HG02981 (cell line): ENCODE measurements around the gene MACROD1.

Source experiments
- ATAC-seq: cut with Tn5 transposase; IDR thresholded peaks from one replicate; pipeline ENCODE4 v1.9.1; 2021; ENCODE audit warnings: mild to moderate bottlenecking, moderate library complexity; ENCODE audit not compliant: unreplicated experiment

The MACROD1 gene

DNA sequence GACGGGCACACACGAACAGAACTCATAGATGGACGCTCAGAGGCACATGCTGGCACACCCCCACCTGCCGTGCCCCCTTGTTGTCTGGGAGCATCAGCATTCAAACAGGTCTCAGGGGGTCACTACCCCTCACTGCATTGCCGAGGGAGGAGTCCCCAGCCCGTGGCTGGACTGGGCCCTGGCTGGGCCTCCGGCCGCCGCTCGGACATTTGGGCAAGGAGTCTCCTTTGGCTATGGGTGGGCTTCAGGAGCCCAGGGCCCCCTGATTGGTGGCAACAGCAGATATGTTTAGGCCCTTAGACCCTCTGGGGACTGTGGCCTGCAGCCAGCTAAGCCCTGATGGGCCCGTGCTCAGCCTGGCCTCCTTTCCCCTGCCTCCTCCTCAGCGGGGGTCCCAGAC lies 88.3 kb downstream of the MACROD1 start:
- no peak for ATAC-seq

DNA sequence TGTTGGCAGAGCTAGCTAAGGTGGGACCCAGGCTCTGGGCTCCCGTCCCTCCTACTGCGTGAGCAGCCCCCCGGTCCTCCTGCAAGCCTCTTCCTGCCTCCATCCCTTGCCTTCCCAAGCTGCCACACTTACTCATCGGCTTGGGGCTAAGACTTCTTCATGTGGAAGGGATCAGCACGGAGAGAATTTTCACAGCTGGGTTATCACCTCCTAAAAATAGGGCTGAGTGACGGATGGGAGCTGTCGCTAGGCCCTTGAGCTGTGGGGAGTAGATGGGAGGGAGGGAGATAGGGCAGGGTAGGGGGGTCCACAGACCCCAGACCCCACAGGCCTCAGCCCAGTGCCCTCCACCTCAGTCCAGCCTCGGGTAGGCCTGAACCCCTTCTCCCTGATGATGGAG lies 89.2 kb downstream of the MACROD1 start:
- ATAC-seq = no peak

DNA sequence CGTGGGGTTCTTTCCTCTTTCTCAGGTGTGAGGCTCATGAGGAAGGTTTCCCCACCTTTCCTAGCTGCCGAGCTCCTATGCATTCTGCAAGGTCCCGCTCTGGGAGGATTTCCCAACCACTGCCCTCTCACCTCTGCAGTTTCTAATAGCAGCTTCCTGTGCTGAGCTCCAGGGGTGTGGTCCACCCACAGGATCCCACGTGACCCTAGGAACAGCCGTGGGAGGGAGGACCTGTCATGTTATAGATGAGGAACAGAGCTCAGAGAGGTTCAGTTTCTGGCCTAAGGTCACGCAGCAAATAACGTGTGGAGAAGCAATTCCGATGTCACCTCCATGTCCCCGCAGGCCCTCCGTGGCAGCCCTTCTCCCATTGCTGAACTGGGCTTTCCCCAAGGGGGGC lies 91.7 kb downstream of the MACROD1 start:
- no peak for ATAC-seq

DNA sequence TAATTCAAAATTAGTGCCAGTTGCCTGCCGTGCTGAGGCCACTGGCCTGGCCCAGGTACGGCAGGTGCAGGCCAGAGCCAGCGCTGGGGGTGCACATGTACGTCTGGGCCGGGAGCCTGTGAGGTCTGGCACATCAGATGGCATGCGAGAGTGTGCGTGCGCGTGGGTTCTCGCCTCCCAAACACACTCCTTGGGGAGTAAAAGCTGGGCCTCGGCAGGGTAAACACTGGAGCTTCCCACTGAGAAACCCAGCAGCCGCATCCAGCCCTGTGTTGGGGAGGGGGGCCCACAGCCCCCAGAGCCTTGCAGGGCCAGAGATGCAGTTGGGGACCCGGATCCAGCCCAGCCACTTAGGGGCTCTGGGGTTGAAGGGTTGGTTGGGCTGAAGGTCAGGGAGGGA lies 92.4 kb downstream of the MACROD1 start:
- ATAC-seq = no peak

DNA sequence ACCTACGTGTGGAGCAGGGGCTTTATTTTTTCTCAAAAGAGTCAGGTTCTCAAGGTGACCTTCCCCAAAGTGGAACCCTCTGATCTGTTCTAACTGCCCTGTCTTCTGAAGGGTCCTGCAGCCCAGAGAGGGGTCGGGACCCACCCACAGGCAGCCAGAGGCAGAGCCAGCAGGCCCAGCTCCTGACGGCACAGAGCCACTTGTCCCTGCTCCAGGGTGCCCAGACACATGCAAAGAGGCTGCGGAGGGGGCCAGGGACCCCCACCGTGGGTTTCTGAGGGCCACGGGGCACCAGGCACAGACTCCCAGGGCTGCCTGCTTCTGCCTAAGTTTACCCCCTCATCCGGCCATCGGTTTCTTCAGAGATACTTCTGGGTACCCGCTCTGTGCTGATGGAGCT lies 93.0 kb downstream of the MACROD1 start:
- ATAC-seq = no peak

DNA sequence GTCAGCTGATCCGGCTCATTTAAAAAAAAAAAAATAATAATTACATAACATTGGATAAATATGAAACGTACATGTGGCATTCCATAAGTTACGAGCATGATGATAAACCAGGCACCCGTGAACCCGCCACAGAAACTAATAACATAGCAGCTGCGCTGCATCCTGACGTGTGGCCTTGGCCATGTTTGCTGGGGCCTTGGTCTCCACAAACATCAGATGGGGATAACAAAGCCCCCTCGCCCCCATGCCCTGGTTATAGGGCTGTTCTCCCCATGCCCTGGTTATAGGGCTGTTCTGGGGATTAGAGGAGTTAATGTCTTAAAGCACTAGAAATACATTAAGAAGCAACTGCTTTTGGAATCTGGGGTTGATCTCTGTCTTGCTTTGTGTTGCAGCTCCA lies 93.5 kb downstream of the MACROD1 start:
- no peak for ATAC-seq

DNA sequence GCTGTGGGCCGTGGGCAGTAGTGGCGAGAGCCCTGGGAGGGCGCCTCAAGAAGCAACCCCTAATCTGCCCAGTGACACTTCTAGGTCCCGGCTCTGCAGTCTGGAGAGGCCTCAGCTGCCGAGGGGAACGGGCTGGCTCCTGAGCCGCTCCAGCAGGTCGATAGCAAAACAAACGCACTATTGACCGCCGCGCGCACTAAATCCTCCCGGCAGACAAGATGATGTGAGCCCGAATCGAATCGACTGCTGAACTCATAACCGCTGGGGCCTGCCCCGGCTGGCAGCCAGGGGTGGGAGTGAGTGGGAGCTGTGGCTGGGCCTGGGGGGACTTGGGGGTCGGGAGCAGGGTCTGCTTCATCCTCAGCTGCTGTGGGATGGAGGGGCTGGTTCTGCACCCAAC lies 94.1 kb downstream of the MACROD1 start:
- no peak for ATAC-seq

DNA sequence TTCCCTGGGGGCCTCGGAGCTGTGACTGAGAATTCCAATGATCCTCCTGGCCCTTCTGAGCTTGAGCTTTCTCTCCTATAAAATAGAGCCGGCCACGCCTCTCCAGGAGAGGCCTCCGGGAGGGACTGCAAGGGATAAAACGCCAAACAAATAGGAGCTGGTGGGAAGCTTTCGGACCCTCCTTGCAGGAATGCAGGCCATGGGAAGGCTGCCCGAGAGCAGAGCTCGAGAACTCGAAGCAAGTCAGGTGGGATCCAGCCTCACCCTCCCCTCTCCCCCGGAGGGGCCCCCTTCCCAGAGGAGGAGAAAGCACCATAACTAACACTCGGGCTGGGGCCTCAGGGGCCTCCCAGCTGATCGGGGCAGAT lies 95.6 kb downstream of the MACROD1 start:
- ATAC-seq = no peak

DNA sequence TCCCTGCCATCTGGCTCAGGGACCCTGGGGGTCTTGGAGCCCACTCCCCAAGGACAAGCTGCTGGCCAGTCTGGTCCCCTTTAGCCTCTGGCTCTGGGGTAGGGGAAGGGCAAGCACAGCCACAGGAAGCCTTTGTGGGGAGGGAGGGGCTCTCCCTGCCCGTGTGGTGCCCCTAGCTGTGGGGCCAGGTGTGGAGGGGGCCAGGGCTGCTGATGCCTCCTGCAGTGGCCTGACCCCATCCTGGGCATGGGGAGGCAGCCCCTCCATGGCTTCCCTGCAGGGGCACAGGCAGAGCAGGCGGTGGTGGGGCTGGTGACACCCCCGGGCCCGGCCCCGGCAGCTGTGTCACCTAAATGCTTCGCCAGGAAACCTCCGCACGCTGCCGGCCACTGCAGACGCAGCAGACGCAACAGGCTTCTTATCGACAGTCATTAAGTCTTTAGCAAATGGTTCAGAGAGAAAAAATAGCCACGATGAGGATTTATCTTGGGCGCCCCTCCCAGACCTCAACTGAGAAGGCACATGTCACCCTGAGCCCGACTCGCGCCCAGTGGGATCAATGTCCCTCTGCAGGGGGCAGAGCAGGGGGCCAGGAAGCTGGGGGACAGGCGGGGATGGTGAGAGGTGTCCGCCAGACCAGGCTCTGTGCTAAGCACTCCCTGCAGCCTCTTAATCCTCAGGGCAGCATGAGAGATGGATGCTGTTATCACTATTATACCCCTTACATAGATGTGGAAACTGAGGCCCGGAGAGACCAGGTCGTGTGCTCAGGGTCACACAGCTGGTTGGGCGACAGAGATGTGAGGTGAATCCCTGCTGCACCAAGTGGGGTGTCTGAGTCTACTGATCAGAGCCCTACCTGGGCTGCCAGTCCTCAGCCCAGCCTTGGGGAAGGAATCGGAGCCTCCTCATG lies 96.3 kb downstream of the MACROD1 start:
- no peak for ATAC-seq

DNA sequence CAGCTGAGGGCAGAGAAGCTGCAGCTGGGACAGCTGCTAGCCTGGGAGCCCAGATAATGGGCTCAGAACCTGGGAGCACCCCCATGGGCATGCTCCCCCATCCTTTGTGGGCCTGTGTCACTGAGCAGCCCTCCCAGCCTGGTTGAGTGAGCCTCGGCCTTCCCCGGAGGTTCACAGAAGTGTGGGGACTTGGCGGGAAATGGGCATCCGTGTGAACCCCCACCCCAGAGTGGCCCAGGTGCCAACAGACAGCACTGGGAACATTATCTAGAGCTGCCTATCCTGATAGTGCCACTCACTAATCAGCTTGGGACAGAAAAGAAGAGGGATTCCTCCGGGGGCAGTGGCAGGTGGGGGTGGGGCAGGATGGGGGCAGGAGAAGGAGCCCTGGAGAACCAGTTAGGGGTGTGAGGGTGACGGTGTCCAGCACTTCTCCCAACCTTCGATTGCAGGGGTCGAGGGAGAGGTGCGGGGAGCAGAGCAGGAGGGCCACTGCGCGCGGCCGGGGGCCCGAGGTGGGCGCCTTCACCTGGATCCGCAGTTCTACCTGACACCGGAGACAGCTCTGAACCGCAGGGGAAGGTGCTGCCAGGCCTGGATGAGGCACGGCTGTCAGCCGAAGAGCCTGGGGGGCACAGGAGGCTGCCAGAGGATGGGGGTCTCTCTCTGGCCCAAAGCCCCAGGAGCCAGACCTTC lies 97.1 kb downstream of the MACROD1 start:
- no peak for ATAC-seq

DNA sequence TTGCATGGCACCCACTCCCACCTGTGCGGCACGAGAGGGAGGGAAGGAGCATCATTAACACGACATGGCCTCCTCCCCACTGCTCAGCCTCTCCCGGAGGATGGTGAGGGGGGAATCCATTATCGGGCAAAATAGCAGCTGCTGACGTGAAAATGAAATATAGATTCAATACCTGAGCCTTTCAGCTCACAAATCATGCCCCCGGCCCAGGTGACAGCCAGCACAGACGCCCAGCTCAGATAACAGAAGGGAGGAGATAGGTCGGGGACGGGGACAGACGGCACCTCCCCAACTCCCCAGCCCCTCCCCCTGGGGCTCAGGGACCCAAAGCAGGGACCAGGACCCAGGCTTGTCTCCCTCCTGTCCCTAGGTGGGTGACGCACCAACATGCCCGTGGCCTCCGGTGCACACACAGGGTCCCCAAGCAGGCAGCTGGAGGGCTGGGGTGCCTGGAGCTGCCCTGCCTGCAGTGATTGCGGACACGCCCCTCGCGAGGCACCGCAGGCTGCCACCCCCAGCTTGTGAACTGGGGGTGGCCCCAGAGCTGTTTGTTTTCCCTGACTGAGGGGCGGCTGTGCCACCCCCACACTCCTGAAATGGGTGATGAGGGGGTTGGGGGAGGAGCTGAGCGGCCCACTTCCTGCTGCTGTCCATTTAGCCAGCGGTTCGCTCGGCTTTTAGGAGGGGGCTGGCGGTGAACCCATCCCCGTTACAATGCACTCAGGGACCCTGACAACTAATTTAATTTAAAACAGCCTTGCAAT lies 98.5 kb downstream of the MACROD1 start:
- ATAC-seq = no peak

DNA sequence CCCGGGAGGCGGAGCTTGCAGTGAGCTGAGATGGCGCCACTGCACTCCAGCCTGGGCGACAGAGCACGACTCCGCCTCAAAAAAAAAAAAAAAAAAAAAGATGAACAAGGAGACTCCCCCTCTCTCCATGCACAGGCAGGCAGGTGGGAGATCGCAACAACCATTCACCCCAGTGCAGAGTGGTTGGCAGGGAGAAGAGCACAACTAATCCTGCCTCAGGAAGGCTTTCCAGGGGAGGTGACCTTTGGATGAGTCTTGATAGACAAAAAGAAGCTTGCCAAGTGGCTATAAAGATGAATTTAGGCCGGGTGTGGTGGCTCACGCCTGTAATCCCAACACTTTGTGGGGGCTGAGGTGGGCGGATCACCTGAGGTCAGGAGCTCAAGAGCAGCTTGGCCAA lies 100.2 kb downstream of the MACROD1 start:
- no peak for ATAC-seq

DNA sequence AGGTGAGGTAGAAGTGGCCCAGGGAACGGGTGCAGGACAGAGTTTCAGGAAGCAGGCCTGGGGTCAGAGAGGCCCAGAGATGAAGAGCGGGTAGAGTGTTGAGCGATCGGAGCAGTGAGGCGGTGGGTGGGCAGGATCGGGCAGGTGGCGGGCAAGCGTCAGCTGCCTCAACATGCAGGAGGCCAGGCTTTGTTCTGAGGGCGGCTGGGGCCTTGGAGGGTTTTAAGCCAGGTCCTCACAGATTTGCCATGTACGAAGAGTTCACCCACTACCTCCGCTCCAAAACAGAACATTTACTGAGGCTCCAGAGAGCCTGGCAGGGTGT lies 100.8 kb downstream of the MACROD1 start:
- ATAC-seq = no peak

DNA sequence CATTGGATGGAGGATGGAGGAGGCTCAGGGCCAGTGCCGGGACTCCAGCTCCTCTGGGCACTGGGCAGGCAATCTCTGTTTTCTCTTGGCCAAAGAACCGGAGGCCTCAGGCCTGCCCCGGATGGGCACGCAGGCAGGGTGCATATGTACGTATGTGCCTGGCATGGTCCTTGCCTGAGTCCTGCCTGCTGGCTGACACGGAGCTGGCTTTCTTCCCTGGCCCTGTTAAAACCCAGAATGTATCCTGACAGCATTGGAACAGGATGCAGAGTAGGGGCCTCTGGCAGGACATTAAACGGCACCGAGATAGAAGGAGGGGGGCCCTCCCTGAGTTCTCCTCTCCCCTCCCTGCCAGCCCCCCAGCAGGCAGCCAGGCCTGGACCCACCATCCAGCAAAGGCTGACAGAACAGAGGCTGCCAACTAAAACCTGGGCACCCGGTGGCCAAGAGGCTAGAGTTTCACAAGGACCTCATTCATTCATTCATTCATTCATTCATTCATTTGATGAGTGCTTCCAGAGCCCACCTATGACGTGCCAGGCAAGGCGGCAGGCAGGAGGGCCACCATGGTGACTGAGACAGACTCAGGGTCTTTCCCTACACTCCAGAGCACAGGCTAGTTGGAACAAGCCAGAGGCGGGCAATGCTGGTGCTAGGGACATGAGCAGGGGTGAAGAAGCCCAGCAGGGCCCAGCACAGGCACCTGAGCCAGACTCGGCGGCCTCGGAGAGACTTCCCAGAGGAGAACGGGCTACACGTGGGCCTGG lies 101.4 kb downstream of the MACROD1 start:
- no peak for ATAC-seq

DNA sequence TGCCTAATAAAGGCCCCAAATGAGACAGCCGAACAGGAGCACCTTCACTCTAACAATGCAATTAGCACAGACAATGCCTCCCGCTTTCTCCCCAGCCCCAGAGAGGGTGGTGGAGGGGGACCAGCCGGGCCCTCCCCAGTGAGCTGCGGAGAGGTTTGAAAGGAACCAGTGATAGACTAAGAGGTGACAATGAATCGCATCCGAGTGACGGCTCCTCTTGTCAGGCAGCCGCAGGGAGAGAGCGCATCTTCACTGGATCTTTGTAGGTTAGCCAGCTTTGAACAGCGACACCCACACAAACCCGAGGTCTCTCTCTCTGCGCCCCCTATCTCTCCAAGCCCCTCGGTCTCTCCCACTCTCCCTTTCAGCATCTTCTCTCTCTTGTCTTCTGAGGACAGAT lies 102.1 kb downstream of the MACROD1 start:
- ATAC-seq = no peak

DNA sequence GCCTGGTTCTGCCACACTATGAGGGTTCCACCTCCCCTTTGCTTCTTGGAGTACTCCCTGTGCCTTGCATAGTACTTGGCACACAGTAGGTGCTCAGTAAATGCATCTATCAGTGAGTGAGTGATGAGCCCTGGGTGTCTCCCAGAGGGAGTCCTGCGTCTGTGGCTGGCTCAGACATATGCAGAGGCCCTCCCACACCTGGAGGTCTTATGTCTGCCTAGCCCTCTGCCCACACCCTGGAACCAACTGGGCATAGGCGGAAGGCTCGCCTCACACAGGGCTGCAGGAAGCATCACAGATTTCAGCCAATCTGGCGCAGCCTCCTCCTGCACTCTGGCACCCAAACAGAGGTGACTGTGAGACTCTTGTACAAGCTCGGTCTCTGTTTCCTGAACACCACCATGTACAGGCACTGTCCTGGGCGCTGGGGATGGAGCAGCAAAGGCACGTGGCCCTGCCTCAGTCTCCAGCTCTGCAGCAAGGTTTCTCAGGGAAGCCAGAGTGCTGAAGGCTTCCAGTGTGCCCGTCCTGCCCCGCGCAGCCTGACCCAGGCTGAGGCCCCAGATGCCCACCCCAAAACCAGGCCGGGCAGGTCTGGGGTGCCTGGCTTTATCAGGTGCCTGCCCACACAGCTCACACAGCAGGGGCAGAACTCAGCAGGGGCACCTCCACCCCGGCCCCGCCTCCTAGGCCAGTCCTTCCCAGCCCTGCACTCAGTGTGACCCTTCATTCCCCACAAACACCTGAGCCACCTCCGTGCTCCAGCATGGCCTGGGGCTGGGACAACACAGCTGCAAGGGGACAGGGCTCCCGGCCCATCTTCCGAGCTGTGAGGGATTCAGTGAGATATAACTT lies 103.5 kb downstream of the MACROD1 start:
- no peak for ATAC-seq

DNA sequence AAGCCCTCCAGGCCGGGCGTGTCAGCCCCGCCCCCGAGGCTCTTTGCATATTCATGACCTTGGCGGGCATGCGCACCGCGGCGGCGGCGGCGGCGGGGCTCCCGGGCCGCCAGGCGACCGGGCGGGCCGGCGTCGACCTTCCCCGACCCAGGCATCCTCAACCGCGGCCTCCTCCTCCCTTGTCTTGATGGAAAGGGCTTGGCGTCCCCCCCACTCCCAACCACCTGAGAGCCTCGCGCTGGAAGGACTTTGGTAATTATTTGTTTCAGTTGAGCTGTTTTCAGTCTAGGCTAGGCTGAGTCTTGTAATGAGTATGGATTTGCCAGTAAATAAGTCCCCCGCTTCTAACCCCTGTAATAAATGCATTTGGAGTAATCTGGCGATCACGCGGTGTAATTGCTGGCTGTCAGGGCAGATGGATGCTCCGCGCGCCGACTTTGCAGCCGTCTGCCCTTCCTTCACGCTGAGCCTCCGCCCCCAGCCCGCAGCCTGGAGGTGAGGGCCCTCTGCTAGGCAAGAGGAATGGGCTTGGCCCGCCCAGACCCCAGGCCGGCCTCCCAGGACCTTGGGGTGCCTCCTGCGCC lies 105.0 kb downstream of the MACROD1 start:
- ATAC-seq = no peak

DNA sequence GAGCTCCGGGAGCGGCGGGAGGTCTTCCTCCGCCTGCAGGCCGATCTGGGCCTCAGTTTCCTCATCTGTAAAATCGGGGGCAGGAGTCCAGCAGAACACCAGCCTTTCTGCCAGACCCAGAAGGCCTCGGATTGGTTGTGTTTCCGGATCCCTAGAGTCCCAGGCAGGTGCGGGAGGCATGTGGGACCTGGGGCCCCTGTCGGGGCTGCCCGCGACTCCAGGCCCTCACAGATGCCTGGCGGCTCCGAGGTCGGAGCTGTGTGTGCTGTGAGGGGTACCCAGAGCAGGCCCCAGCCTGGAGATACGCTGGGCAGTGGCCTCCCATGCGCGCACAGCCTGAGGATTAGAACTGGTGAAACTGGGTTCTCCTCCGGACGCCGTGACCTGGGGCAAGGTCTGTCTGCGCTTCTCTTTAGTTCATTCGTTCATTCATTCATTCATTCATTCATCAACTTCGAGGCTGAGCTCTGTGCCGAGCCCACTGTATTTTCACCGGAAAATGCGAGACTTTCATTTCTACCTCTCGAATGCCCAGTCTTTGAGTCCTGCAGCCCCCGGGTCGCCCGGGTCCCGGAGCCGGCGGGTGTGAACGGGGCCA lies 105.6 kb downstream of the MACROD1 start:
- ATAC-seq = no peak

DNA sequence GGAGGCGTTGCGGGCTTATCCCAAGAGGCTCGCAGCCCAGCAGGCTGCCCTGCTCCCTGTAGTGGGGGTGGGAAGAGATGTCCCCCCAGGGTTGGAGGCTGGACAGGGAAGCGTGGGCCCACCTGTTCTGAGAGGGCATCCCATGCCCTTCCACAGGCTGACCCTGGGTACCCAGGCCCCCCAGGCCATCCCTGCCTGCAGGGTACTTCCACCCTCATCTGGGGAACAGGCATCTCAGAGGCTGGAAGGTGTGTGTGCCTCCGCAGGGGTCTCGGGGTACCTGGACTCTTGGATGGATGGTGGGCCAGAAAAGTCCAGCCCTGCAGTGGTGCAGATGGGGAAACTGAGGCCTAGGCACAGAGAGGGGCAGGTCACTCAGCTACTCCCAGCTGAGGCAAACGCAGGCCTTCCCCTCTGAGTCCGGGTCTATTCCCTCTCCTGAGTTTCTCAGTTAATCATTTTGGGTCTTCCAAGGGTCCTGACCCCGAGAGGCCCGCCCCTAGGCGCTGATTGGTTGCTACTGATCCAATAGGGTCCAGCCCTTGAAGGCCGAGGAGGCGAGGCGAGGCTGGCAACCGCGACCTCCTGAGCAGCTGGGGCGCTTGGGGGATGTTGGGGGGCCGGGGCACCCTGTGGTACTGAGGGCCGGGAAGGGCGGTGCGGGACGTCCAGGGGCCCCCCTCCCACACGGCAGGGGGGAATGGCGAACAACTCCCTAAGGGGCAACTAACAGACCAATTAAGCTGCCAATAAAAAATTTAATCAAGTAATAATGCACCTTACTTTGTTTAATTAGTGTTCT lies 106.4 kb downstream of the MACROD1 start:
- no peak for ATAC-seq
